Left ventricle myocardium inferior (tissue), 1 donor: ENCODE results near the gene OPALIN. TPM values are rescaled to one million over a fixed set of nuclear protein-coding genes. Genes with fewer than 3 reads are reported as not detected.

ENCODE experiments used
- DNase-seq: peaks from one replicate; pipeline ENCODE4 v3.0.0-alpha.2; 2020
- H3K27ac ChIP-seq: fragments of 200-600 bp; replicated peaks from 2 replicates; pipeline ENCODE4 v1.8.0; 2021
- H3K27me3 ChIP-seq: fragments of 200-600 bp; 2 replicates; pipeline ENCODE4 v1.8.0; 2021; ENCODE audit warnings: low read depth
- H3K36me3 ChIP-seq: fragments of 200-600 bp; 2 replicates; pipeline ENCODE4 v1.8.0; 2021
- H3K4me1 ChIP-seq: fragments of 200-600 bp; 2 replicates; pipeline ENCODE4 v1.8.0; 2021
- H3K4me3 ChIP-seq: fragments of 200-600 bp; 2 replicates; pipeline ENCODE4 v1.8.0; 2021; ENCODE audit warnings: mild to moderate bottlenecking, moderate library complexity
- H3K9me3 ChIP-seq: fragments of 200-600 bp; replicated peaks from 2 replicates; pipeline ENCODE4 v1.8.0; 2021
- CTCF ChIP-seq: fragments of 200-600 bp; IDR thresholded peaks from 2 replicates; pipeline ENCODE4 v1.8.0; 2021; ENCODE audit warnings: antibody characterized with exemption, mild to moderate bottlenecking, borderline replicate concordance
- intact Hi-C: fragments of 100-400 bp; cut with micrococcal nuclease; formaldehyde crosslinking; loops from one replicate; pipeline ENCODE4 v1.11.0; 2022
- total RNA-seq: library from RNA; stranded (reverse); fragmentation: NEBNext Ultra II Directional; extraction: Animal tissue kit (Norgen Biotek cat#: 25700); gene quantifications from one replicate; pipeline ENCODE4 v1.2.1, GENCODE V29; 2021
- donor health status: DM: no; HTN: yes; CAD: no; lungs with severe emphysema.

OPALIN gene
- total RNA-seq, 1 donor from 2014 or later = not detected

- no peaks in the 10 kb centered on the region for H3K27me3 ChIP-seq
- no peak overlapping the region for H3K4me3 ChIP-seq
- H3K36me3 ChIP-seq = no peaks in the 10 kb centered on the region
- intact Hi-C loops = no loop called here
- peaks cover 18% of the 10 kb centered on the region for H3K4me1 ChIP-seq
- no peak for TF ChIP-seq CTCF
- no peak for DNase-seq
- H3K9me3 ChIP-seq = no peaks in the 10 kb centered on the region
- H3K27ac ChIP-seq = peak overlapping the region; percentile 66
Measured at GRCh38 chr10:96367470-96367869, 8.7 kb upstream of the OPALIN start.

- no peaks in the 10 kb centered on the region for H3K36me3 ChIP-seq
- peaks cover 18% of the 10 kb centered on the region for H3K4me1 ChIP-seq
- no peak for DNase-seq
- intact Hi-C loops = no loop called here
- no peaks in the 10 kb centered on the region for H3K9me3 ChIP-seq
- H3K27ac ChIP-seq = no peak overlapping the region
- no peaks in the 10 kb centered on the region for H3K27me3 ChIP-seq
- no peak for TF ChIP-seq CTCF
- no peak overlapping the region for H3K4me3 ChIP-seq
Measured at GRCh38 chr10:96366508-96366907, 7.7 kb upstream of the OPALIN start.

DNA sequence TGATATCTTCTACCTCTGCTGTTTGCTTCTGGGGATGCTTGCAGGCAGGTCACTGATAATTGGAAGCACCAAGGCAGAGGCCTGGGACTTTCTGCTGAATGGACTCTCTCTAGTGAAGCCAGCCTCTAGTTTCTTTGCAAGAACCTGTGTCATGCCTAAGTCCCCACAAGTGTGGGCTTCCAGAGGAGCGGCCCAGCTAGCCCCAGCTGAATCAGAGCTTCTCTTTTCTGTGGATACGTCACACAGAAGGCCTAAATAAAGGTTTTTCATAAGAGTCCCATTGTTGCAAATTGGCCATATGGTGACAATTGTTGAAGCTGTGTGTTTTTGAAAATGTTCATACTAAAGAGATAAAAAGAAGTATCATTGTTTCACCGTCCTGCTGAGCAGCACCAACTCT, 6.8 kb upstream of the OPALIN start:
- no peaks in the 10 kb centered on the region for H3K27me3 ChIP-seq
- no peak overlapping the region for H3K27ac ChIP-seq
- no peak for TF ChIP-seq CTCF
- no peaks in the 10 kb centered on the region for H3K9me3 ChIP-seq
- no peak for DNase-seq
- intact Hi-C loops = no loop called here
- H3K4me3 ChIP-seq = no peak overlapping the region
- no peaks in the 10 kb centered on the region for H3K36me3 ChIP-seq
- peaks cover 18% of the 10 kb centered on the region for H3K4me1 ChIP-seq

GRCh38 chr10:96360766-96361165, 2.0 kb upstream of the OPALIN start:
- no peak for DNase-seq
- Histone ChIP-seq H3K9me3 (no peaks in the 10 kb centered on the region), H3K4me3 (no peak overlapping the region), H3K27ac (no peak overlapping the region), H3K36me3 (no peaks in the 10 kb centered on the region), H3K4me1 (no peaks in the 10 kb centered on the region), H3K27me3 (peaks cover 3% of the 10 kb centered on the region)
- no peak for TF ChIP-seq CTCF
- intact Hi-C loops = no loop called here

DNA sequence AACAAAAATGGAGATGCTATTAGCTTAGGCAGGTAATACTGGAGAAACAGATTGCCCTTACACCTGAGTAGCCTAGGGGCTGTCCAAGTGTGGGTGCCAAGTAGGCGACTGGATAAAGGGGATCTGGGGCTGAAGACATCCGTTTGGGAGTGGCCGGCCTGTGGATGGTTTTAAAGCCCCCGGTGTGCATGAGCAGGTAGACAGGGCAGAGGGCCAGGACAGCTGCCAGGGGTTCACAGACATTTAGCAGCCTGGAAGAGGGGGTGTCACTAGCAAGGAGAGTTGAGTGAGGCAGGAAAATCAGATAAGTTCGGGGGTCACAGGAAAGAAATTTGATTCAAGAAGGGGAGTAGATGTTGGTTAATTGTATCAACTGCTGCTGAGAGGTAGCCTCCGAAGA, 1.5 kb upstream of the OPALIN start:
- Histone ChIP-seq H3K36me3 (no peaks in the 10 kb centered on the region), H3K27me3 (peaks cover 7% of the 10 kb centered on the region), H3K4me3 (no peak overlapping the region), H3K9me3 (no peaks in the 10 kb centered on the region), H3K4me1 (no peaks in the 10 kb centered on the region), H3K27ac (no peak overlapping the region)
- TF ChIP-seq CTCF = no peak
- no peak for DNase-seq
- intact Hi-C loops = no loop called here

DNA sequence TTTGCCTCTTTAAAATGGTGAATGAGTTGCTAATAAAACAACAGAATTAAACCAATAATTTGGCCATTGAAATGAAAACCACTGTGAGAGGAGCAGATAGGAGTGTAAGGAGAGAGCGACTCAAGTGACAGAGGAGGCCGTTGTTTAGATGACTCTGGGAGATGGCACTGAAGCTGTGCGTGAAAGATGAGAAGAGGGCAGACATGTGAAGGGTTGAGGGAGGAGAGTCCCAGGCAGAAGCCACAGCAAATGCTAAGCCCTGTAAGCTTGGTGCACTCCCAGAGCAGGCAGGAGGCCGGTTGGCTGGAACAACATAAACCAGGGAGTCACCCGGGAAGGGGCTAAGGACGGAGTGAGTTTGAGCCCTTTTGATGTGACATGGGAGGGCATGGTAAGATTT, 814 bp upstream of the OPALIN start:
- Histone ChIP-seq H3K27ac (no peak overlapping the region), H3K36me3 (no peaks in the 10 kb centered on the region), H3K9me3 (no peaks in the 10 kb centered on the region), H3K4me3 (no peak overlapping the region), H3K27me3 (peaks cover 15% of the 10 kb centered on the region), H3K4me1 (no peaks in the 10 kb centered on the region)
- no peak for TF ChIP-seq CTCF
- no peak for DNase-seq
- intact Hi-C loops = no loop called here
